ENCODE results near the gene SEPTIN3.

Gene SEPTIN3

DNA sequence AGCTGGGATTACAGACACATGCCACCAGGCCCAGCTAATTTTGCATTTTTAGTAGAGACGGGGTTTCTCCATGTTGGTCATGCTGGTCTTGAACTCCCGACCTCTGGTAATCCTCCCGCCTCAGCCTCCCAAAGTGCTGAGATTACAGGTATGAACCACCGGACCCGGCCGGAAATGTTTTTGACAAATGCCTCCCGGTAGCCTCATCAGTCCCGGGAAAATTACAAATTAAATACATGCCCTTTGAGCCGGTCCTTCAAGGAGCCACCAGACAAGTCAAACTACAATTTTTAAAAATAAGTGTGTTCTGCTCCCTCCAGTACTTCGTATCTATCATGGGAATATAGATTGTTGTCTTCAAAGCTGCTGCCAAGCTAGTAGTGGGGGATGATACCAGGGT is 46.9 kb downstream of the SEPTIN3 start:
- H3K36me3 ChIP-seq (ENCODE audit: control insufficient read depth, insufficient read depth, low read length), result no peaks in the 10 kb centered on the region
- H3K27me3 ChIP-seq (ENCODE audit: control insufficient read depth, insufficient read depth, low read length), result no peaks in the 10 kb centered on the region
- no peak overlapping the region for H3K9ac ChIP-seq (ENCODE audit: low read length)
- H3K4me1 ChIP-seq (ENCODE audit: control insufficient read depth, insufficient read depth, low read length), result no peaks in the 10 kb centered on the region
- H3K9me3 ChIP-seq (ENCODE audit: control insufficient read depth, low read length), result no peaks in the 10 kb centered on the region
- no peak overlapping the region for H3K4me3 ChIP-seq (ENCODE audit: low read length)

DNA sequence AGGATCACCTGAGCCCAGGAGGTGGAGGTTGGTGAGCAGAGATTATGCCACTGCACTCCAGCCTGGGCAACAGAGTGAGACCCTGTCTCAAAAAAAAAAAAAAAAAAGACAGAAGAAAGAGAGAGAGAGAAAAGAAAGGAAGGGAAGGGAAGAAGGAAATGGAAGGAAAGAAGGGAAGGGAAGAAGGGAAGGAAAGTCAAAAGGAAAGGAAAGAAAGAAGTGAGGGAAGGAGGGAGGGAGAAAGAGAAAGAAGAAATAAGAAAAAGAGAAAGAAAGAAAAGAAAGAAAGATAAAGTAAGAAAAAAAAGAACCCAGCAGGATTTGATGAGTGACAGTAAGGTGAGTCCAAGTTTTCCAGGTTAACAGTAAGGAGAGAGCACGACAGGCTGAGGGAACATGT is 49.0 kb downstream of the SEPTIN3 start:
- no peak overlapping the region for H3K9ac ChIP-seq (ENCODE audit: low read length)
- H3K9me3 ChIP-seq (ENCODE audit: control insufficient read depth, low read length), result no peaks in the 10 kb centered on the region
- no peaks in the 10 kb centered on the region for H3K27me3 ChIP-seq (ENCODE audit: control insufficient read depth, insufficient read depth, low read length)
- H3K4me3 ChIP-seq (ENCODE audit: low read length), result no peak overlapping the region
- no peaks in the 10 kb centered on the region for H3K36me3 ChIP-seq (ENCODE audit: control insufficient read depth, insufficient read depth, low read length)
- H3K4me1 ChIP-seq (ENCODE audit: control insufficient read depth, insufficient read depth, low read length), result peaks cover 11% of the 10 kb centered on the region

Measured in mucosa of stomach (tissue), 1 donor.